ENCODE results near the gene PARVB. TPM values are rescaled to one million over a fixed set of nuclear protein-coding genes. Genes with fewer than 3 reads are reported as not detected.
A peak's percentile ranks its signal among the peaks of the same experiment; 100 is the strongest.

The PARVB gene
- total and polyA plus RNA-seq, 10 of the 15 experiments (the other 5 are each of a cell fraction or from before 2014, with no cell fraction given): 5.2 to 264 (median 76.0) TPM

DNA sequence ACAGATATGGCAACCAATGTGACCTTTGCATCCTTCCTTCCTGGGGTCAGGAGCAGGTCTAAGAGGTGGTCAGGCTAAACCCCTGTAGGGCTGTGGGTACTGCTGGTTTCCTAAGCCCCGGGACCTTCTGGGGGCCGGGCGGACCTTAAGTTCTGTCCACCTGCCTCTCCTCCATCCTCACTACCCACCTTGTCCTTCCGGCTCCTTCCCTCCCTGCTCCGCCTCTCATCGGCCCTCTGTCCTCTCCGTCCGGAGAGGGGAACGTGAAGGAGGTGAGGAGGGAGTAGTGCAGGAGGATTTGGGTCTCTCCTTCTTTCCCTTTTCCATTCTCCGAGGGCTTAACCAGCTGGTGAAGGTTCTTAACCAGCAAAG, 28.3 kb upstream of the PARVB start:
- WGBS (ENCODE audit: insufficient coverage, insufficient replicate concordance, low lambda C conversion rate, missing lambda C conversion rate): 3% methylated on average over 7 of the region's 10 CpGs
- H3K4me2 ChIP-seq (ENCODE audit: control insufficient read depth, insufficient read depth): peak overlapping the region; percentile 83
- peaks cover 12 to 20% of the 10 kb centered on the region in 2 experiments; a peak in 3 of 4 replicates for H3K36me3 ChIP-seq (ENCODE audit: control insufficient read depth in 2 of 2, insufficient read depth in 2 of 2, low read length in 1 of 2)
- DNase-seq (ENCODE audit: low read depth, low spot score): no peak
- H3K27me3 ChIP-seq (replicated peaks in 1 of 2; ENCODE audit: control insufficient read depth in 2 of 2, insufficient read depth in 2 of 2, low read length in 1 of 2): no peaks in the 10 kb centered on the region
- peak overlapping the region; percentile 48 for H2AFZ ChIP-seq (ENCODE audit: control insufficient read depth, low read depth, low read length)
- FAIRE-seq: no peak
- no TSS peak for BruUV-seq (replicated peaks)
- ATAC-seq: peak; percentile 41
- intact Hi-C loops (cut with micrococcal nuclease; ENCODE audit: unreplicated experiment): no loop called here
- POLR2A ChIA-PET: interaction anchor here (0.8 to 4.3 kb wide), 2 partner anchors 24 to 30 kb away, joined by 3 to 23 read pairs; partner anchors contain the start of gene PARVB
- TF ChIP-seq SP1 (IDR thresholded peaks at IDR 0.05; ENCODE audit: low read depth, low read length): no peak
- TF ChIP-seq RB1 (IDR thresholded peaks at IDR 0.05; ENCODE audit: borderline replicate concordance): 0 out of 2 replicates have a peak, but pooled peaks have one; percentile 10
- TF ChIP-seq SMC3 (IDR thresholded peaks at IDR 0.05; ENCODE audit: borderline replicate concordance, low read length): no peak
- no peak for TF ChIP-seq ZNF217 (IDR thresholded peaks at IDR 0.05)
- TF ChIP-seq ZBTB11 (CRISPR knock-in tag; IDR thresholded peaks at IDR 0.05): no peak
- TF ChIP-seq, protein P1, sequence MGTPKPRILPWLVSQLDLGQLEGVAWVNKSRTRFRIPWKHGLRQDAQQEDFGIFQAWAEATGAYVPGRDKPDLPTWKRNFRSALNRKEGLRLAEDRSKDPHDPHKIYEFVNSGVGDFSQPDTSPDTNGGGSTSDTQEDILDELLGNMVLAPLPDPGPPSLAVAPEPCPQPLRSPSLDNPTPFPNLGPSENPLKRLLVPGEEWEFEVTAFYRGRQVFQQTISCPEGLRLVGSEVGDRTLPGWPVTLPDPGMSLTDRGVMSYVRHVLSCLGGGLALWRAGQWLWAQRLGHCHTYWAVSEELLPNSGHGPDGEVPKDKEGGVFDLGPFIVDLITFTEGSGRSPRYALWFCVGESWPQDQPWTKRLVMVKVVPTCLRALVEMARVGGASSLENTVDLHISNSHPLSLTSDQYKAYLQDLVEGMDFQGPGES (IDR thresholded peaks at IDR 0.05): no peak
- TF ChIP-seq RUNX3 (IDR thresholded peaks at IDR 0.05; ENCODE audit: low read length): no peak
- 0 out of 4 replicates have a peak, but pooled peaks of 1 of the 2 experiments have one; percentile 4 for TF ChIP-seq BHLHE40 (IDR thresholded peaks at IDR 0.05; ENCODE audit: borderline replicate concordance in 1 of 2, low read depth in 2 of 2, low read length in 1 of 2)
- TF ChIP-seq EZH2 (IDR thresholded peaks at IDR 0.05; ENCODE audit: borderline replicate concordance, control insufficient read depth, low read depth, low read length): no peak
- no peak for TF ChIP-seq POU2F2 (IDR thresholded peaks at IDR 0.05; ENCODE audit: borderline replicate concordance, low read depth, low read length)
- in situ Hi-C loops (cut with MboI): loop anchor here (5.0 kb wide), 2 partner anchors 92 to 627 kb away; no protein-coding TSS in a partner anchor
- peaks cover 4% of the 10 kb centered on the region for H3K79me2 ChIP-seq (ENCODE audit: control insufficient read depth, insufficient read depth, low read length)
- RAD21 ChIA-PET (ENCODE audit: unreplicated experiment): interaction anchor here (1.4 to 7.5 kb wide), 3 partner anchors 27 to 185 kb away, joined by 4 to 185 read pairs (median 6); partner anchors contain the start of gene PARVG
- H3K9me3 ChIP-seq (replicated peaks; ENCODE audit: control insufficient read depth, insufficient read depth, low read length): no peaks in the 10 kb centered on the region
- SMC1A ChIA-PET (ENCODE audit: uncharacterized antibody, unreplicated experiment): interaction anchor here (0.9 to 5.1 kb wide), 5 partner anchors 13 to 185 kb away, joined by 3 to 282 read pairs (median 20); partner anchors contain the start of gene PARVG
- H3K27ac ChIP-seq (ENCODE audit: control insufficient read depth, insufficient read depth): peak overlapping the region; percentile 78
- H4K20me1 ChIP-seq (ENCODE audit: control insufficient read depth, insufficient read depth): no peaks in the 10 kb centered on the region
- H3K9ac ChIP-seq (ENCODE audit: control insufficient read depth, insufficient read depth, low read length): peak overlapping the region; percentile 52
- peaks cover 15% of the 10 kb centered on the region for H3K4me1 ChIP-seq (ENCODE audit: control insufficient read depth, insufficient read depth, low read length)
- CTCF ChIA-PET: interaction anchor here (0.6 to 11.6 kb wide), 8 partner anchors 29 to 178 kb away, joined by 3 to 499 read pairs (median 5); partner anchors contain the start of gene PARVB
- peak overlapping the region; percentile 75 for H3K4me3 ChIP-seq

Measured in GM12878 (cell line).